Osteoblast (primary cell): ENCODE results near the gene PHF24. TPM values are rescaled to one million over a fixed set of nuclear protein-coding genes. Genes with fewer than 3 reads are reported as not detected.

Experiments used
- DNase-seq: peaks from one replicate; pipeline ENCODE4 v3.0.0; 2011; ENCODE audit warnings: low spot score, mixed read lengths; ENCODE audit not compliant: insufficient read length; ENCODE audit errors: missing footprints
- H2AFZ ChIP-seq: 2 replicates; pipeline ENCODE4 v1.6.0; 2011; ENCODE audit warnings: mild to moderate bottlenecking, low read length
- H3K27ac ChIP-seq: 2 replicates; pipeline ENCODE4 v1.5.1; 2011; ENCODE audit warnings: mild to moderate bottlenecking, low read depth, low read length, moderate library complexity
- H3K27me3 ChIP-seq: 2 replicates; pipeline ENCODE4 v1.6.0; 2012; ENCODE audit warnings: mild to moderate bottlenecking, control low read depth, inconsistent platforms, low read length, moderate library complexity; ENCODE audit not compliant: insufficient read depth
- H3K36me3 ChIP-seq: 2 replicates; pipeline ENCODE4 v1.5.1; 2011; ENCODE audit warnings: mild to moderate bottlenecking, low read length, control low read depth, moderate library complexity; ENCODE audit not compliant: insufficient read depth
- H3K4me1 ChIP-seq: 2 replicates; pipeline ENCODE4 v1.5.1; 2011; ENCODE audit warnings: mild to moderate bottlenecking, low read length, control low read depth, moderate library complexity; ENCODE audit not compliant: insufficient read depth
- H3K4me2 ChIP-seq: 2 replicates; pipeline ENCODE4 v1.6.0; 2011; ENCODE audit warnings: mild to moderate bottlenecking, low read length; ENCODE audit not compliant: insufficient read depth
- H3K4me3 ChIP-seq: fragments of 200-600 bp; sonication (generic); 3 replicates; pipeline ENCODE4 v1.5.1; 2012; ENCODE audit warnings: mild to moderate bottlenecking, low read length, inconsistent platforms; ENCODE audit not compliant: insufficient read depth
- H3K79me2 ChIP-seq: 2 replicates; pipeline ENCODE4 v1.6.0; 2012; ENCODE audit warnings: mild to moderate bottlenecking, low read length, control low read depth, inconsistent platforms; ENCODE audit not compliant: insufficient read depth
- H3K9me3 ChIP-seq: 2 replicates; pipeline ENCODE4 v1.5.1; 2011; ENCODE audit warnings: low read depth, low read length, control low read depth
- H4K20me1 ChIP-seq: 2 replicates; pipeline ENCODE4 v1.6.0; 2012; ENCODE audit warnings: mild to moderate bottlenecking, low read length, control low read depth; ENCODE audit not compliant: insufficient read depth
- total RNA-seq: library from RNA; depleted of rRNA; stranded (reverse); fragments of >200 nt; gene quantifications from 2 replicates; pipeline ENCODE4 v1.2.3, GENCODE V29; 2012
- TF ChIP-seq, protein P1 (sequence below): IDR thresholded peaks from 2 replicates; pipeline ENCODE4 v1.5.1; 2011; ENCODE audit warnings: mild to moderate bottlenecking, low read depth, low read length, moderate library complexity; ENCODE audit errors: extremely low read depth

PHF24 gene
- total RNA-seq, 1 donor: not detected

DNA sequence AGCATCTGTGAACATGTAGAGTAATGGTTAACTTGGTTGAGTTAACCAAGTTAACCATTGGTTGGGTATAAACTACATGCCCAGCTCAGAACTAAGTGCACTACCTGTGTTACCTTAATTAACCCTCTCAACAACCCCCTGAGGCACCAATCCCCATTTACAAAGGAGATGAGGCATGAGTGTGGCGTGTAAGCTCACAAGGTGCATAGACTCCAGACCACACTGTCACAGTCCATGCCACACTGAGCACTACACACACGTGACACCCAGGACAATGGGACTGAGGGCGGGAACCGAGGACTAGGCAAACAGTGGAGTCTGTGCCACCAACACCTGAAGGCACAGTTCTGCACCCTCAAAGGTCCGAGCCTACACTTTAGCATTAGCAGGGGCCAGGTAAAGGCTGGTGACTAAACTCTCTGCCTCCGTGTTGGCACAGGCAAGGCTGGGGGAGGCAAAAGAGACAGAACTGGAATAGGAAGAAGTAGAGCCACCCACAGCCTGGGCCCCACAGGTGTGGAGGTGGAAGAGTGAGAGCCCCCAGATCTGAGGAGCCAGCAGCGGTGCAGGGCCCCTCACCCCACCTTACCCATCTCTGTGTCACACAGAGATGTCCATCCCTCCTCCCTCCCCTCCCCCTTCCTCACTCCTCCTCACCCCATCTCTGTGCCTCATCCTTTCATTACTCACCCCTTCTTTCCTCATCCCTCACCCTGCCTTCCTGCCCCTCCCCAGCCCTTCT lies 29.2 kb downstream of the PHF24 start:
- peaks cover 28% of the 10 kb centered on the region for H3K4me1 ChIP-seq
- peaks cover 12% of the 10 kb centered on the region for H3K79me2 ChIP-seq
- peaks cover 2% of the 10 kb centered on the region for H4K20me1 ChIP-seq
- H3K9me3 ChIP-seq: no peaks in the 10 kb centered on the region
- H3K27me3 ChIP-seq: no peaks in the 10 kb centered on the region
- H3K4me2 ChIP-seq: no peak overlapping the region
- no peak overlapping the region for H3K27ac ChIP-seq
- H3K4me3 ChIP-seq: no peak overlapping the region
- TF ChIP-seq, protein P1, sequence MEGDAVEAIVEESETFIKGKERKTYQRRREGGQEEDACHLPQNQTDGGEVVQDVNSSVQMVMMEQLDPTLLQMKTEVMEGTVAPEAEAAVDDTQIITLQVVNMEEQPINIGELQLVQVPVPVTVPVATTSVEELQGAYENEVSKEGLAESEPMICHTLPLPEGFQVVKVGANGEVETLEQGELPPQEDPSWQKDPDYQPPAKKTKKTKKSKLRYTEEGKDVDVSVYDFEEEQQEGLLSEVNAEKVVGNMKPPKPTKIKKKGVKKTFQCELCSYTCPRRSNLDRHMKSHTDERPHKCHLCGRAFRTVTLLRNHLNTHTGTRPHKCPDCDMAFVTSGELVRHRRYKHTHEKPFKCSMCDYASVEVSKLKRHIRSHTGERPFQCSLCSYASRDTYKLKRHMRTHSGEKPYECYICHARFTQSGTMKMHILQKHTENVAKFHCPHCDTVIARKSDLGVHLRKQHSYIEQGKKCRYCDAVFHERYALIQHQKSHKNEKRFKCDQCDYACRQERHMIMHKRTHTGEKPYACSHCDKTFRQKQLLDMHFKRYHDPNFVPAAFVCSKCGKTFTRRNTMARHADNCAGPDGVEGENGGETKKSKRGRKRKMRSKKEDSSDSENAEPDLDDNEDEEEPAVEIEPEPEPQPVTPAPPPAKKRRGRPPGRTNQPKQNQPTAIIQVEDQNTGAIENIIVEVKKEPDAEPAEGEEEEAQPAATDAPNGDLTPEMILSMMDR: no peak
- no peak overlapping the region for H2AFZ ChIP-seq
- no peaks in the 10 kb centered on the region for H3K36me3 ChIP-seq
- DNase-seq: no peak

DNA sequence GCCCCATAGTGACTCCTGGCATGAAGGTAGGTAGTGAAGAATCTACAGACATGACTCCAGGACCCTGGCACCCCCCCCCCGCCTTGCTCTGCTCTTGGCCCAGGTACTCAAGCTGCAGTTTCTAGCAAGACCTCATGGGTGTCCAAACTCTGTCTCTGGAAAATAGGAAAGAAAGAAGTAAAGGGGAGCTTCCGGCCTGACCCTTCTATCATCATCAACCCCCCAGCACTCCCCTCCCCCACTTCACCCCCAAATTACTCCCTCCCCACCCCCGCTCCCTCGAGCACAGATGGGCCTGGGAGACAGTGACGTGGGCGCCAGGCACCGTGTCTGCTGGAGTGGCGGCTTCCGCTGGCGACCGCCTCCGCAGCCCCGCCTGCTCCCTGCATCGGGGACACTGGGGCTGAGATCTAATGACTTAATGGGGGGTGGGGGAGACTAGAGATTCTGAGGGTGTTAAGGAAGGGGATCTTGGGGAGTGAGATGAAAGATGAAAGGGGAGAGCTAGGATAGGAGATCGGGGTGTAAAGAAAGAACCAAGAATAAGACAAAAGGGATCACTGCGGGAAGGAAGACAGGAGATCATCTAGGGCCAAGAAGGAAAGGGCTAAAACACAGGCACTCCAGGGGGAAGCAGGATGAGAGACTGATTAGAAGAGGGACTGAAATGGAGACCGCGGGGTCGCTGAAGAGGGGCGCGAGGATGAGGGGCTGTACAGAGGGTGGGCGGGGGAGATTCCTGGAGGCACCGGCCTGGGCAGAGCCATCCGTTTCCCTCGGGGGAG lies 30.3 kb downstream of the PHF24 start:
- peak overlapping the region; percentile 92 for H2AFZ ChIP-seq
- TF ChIP-seq, protein P1: no peak
- peaks cover 39% of the 10 kb centered on the region for H3K4me1 ChIP-seq
- no peaks in the 10 kb centered on the region for H3K27me3 ChIP-seq
- no peaks in the 10 kb centered on the region for H3K9me3 ChIP-seq
- DNase-seq: no peak
- peak overlapping the region; percentile 99 for H3K4me2 ChIP-seq
- peak overlapping the region; percentile 84 for H3K27ac ChIP-seq
- H3K79me2 ChIP-seq: peaks cover 12% of the 10 kb centered on the region
- H3K36me3 ChIP-seq: no peaks in the 10 kb centered on the region
- H4K20me1 ChIP-seq: peaks cover 2% of the 10 kb centered on the region
- peak overlapping the region; percentile 90 for H3K4me3 ChIP-seq

DNA sequence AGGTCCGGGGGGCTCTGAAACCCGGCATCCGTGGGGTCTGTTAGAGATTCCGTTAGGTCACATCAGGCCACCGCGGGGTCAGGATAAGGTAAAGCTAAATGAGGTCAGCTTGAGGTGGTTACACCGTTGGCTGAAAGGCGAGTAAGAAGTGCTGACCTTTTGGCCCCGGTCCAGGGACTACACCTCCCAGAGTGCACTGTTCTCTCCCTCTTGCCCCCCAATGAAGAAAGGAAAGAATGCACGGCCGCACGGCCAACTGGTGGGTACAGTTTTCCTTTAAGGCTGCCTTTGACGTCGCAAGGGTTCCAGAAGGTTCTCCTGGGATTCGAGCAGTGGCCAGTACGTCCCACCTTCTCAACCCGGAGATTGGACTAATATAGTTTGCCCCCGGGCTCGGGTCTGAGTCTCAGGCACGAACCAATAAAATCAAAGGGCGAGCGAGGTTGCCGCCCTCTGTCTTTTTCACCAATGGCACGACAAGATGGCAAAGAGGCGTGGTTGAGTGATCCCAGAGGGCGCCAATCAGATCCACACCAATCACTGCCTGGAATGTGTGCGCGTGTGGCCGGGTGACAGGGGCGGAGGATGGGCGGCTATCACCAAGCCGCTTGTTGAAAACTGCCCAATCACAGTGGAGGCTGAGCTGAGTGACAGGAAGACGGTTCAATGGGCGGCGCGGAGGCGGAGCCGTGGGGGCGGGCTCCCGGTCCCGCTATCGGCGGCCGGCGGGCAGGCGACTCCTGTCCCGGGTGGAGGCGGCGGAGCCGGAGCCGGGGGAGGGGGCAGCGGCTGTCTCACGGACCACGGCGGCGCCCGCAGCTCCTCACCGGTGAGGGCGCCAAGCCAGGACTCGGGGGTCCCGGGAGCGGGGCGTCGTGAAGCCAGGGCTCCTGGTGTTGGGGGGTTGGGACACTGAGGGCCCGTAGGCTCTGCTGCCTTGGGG lies 31.2 kb downstream of the PHF24 start, which contains the start of gene DNAJB5:
Gene DNAJB5, plus strand, starts transcription at position 743 of the 943 bp plus-strand sequence. CDS start 886 bp downstream, outside the sequence.
- Histone ChIP-seq H3K36me3 (no peaks in the 10 kb centered on the region), H3K79me2 (peaks cover 12% of the 10 kb centered on the region), H4K20me1 (peaks cover 2% of the 10 kb centered on the region), H3K9me3 (no peaks in the 10 kb centered on the region), H3K27ac (peak within 1 kb of the TSS; percentile 84), H3K4me1 (peaks cover 47% of the 10 kb centered on the region), H3K4me3 (peak within 1 kb of the TSS; percentile 90), H3K27me3 (no peaks in the 10 kb centered on the region), H2AFZ (peak within 1 kb of the TSS; percentile 92), H3K4me2 (peak within 1 kb of the TSS; percentile 99)
- TF ChIP-seq, protein P1: no peak
- peak; percentile 99 for DNase-seq
